Immature natural killer cell (primary cell): ENCODE data around the gene ZDHHC14. TPM values are rescaled to one million over a fixed set of nuclear protein-coding genes. Genes with fewer than 3 reads are reported as not detected.
"Not testable (repeated sequence)": the region's sequence is repeated elsewhere in the genome, so short reads cannot be mapped to it uniquely, and the experiment has no call there.

Source experiments
- DNase-seq, 3 donors: peaks; one replicate each; pipeline ENCODE4 v3.0.0; 2022; ENCODE audit warnings: mixed read lengths in 1 of 3
- H3K27ac Mint-ChIP-seq, 6 donors: one replicate each; pipeline ENCODE4 v1.8.0; 2020; ENCODE audit warnings: mixed read lengths in 6 of 6, mild to moderate bottlenecking in 5 of 6, inconsistent platforms in 4 of 6, moderate library complexity in 3 of 6
- H3K27me3 Mint-ChIP-seq, 3 donors: one replicate each; pipeline ENCODE4 v1.8.0; 2020 to 2021; ENCODE audit warnings: low read depth in 3 of 3, mild to moderate bottlenecking in 3 of 3, mixed read lengths in 3 of 3, moderate library complexity in 3 of 3, inconsistent platforms in 1 of 3
- H3K36me3 Mint-ChIP-seq, 3 donors: one replicate each; pipeline ENCODE4 v1.8.0; 2020; ENCODE audit warnings: mixed read lengths in 3 of 3, inconsistent platforms in 2 of 3, mild to moderate bottlenecking in 2 of 3
- H3K4me1 Mint-ChIP-seq, 2 donors: one replicate each; pipeline ENCODE4 v1.8.0; 2020; ENCODE audit warnings: inconsistent platforms in 2 of 2, mild to moderate bottlenecking in 2 of 2, mixed read lengths in 2 of 2, moderate library complexity in 1 of 2
- H3K4me3 Mint-ChIP-seq, 5 donors: one replicate each; pipeline ENCODE4 v1.8.0; 2020; ENCODE audit warnings: mild to moderate bottlenecking in 5 of 5, mixed read lengths in 5 of 5, inconsistent platforms in 3 of 5, moderate library complexity in 3 of 5
- H3K9me3 Mint-ChIP-seq, 6 donors: one replicate each; pipeline ENCODE4 v1.8.0; 2020; ENCODE audit warnings: mild to moderate bottlenecking in 6 of 6, mixed read lengths in 6 of 6, inconsistent platforms in 4 of 6, moderate library complexity in 3 of 6
- polyA plus RNA-seq, 3 donors: library from polyadenylated mRNA; unstranded; fragments of 300-500 nt; fragmentation: Illumina TruSeq; gene quantifications; one replicate each; pipeline ENCODE4 v1.2.3, GENCODE V29; 2021

The ZDHHC14 gene
- polyA plus RNA-seq, 3 donors from 2014 or later: 3.1 to 4.2 (median 3.4) TPM

- no peaks in the 10 kb centered on the region for H3K36me3 Mint-ChIP-seq
- H3K27ac Mint-ChIP-seq: peak overlapping the region; percentile 45 to 85 (median 72)
- H3K4me3 Mint-ChIP-seq: peak overlapping the region; percentile 10 to 52 (median 23)
- peaks cover 30 to 48% of the 10 kb centered on the region in 2 donors for H3K4me1 Mint-ChIP-seq
- peak; percentile 58 to 63 (median 60) for DNase-seq
- H3K27me3 Mint-ChIP-seq: peaks cover 2 to 3% (median 3%) of the 10 kb centered on the region in 3 donors
- H3K9me3 Mint-ChIP-seq: no peaks in the 10 kb centered on the region
Measured at GRCh38 chr6:157461000-157461915, 80.3 kb downstream of the ZDHHC14 start.

GRCh38 chr6:157462956-157463742 is 82.2 kb downstream of the ZDHHC14 start:
- H3K27ac Mint-ChIP-seq: peak overlapping the region in 2 of 6 donors; percentile 5 to 29
- no peak for DNase-seq
- H3K4me1 Mint-ChIP-seq: peaks cover 25 to 32% of the 10 kb centered on the region in 2 donors
- no peaks in the 10 kb centered on the region for H3K36me3 Mint-ChIP-seq
- H3K4me3 Mint-ChIP-seq: no peak overlapping the region
- no peaks in the 10 kb centered on the region for H3K9me3 Mint-ChIP-seq
- H3K27me3 Mint-ChIP-seq: no peaks in the 10 kb centered on the region

GRCh38 chr6:157463743-157464135 is 82.7 kb downstream of the ZDHHC14 start:
- not testable (repeated sequence) for H3K9me3 Mint-ChIP-seq, DNase-seq, H3K27me3 Mint-ChIP-seq, H3K4me3 Mint-ChIP-seq, H3K36me3 Mint-ChIP-seq
- Mint-ChIP-seq H3K4me1 (peaks cover 23 to 31% of the 10 kb centered on the region in 2 donors), H3K27ac (peak overlapping the region in 1 of 6 donors; percentile 29)

GRCh38 chr6:157464653-157465535 is 83.9 kb downstream of the ZDHHC14 start:
- no peak for DNase-seq
- H3K4me3 Mint-ChIP-seq: peak overlapping the region in 2 of 5 donors; percentile 3 to 14
- H3K27me3 Mint-ChIP-seq: no peaks in the 10 kb centered on the region
- no peaks in the 10 kb centered on the region for H3K36me3 Mint-ChIP-seq
- no peaks in the 10 kb centered on the region for H3K9me3 Mint-ChIP-seq
- H3K4me1 Mint-ChIP-seq: peaks cover 15 to 24% of the 10 kb centered on the region in 2 donors
- H3K27ac Mint-ChIP-seq: peak overlapping the region in 5 of 6 donors; percentile 4 to 77 (median 10)

GRCh38 chr6:157466342-157466648 is 85.3 kb downstream of the ZDHHC14 start:
- Mint-ChIP-seq H3K4me3 (no peak overlapping the region), H3K9me3 (no peaks in the 10 kb centered on the region), H3K27me3 (no peaks in the 10 kb centered on the region), H3K27ac (no peak overlapping the region), H3K4me1 (peaks cover 5 to 13% of the 10 kb centered on the region in 2 donors), H3K36me3 (no peaks in the 10 kb centered on the region)
- no peak for DNase-seq

- DNase-seq, H3K27me3 Mint-ChIP-seq, H3K9me3 Mint-ChIP-seq, H3K4me3 Mint-ChIP-seq, H3K36me3 Mint-ChIP-seq: not testable (repeated sequence)
- peak overlapping the region in 2 of 6 donors; percentile 49 to 61 for H3K27ac Mint-ChIP-seq
- H3K4me1 Mint-ChIP-seq: peaks cover 3 to 12% of the 10 kb centered on the region in 2 donors
Measured at GRCh38 chr6:157467339-157467738, 86.3 kb downstream of the ZDHHC14 start.

- Mint-ChIP-seq H3K4me1 (peaks cover 3 to 12% of the 10 kb centered on the region in 2 donors), H3K36me3 (no peaks in the 10 kb centered on the region), H3K4me3 (no peak overlapping the region), H3K9me3 (no peaks in the 10 kb centered on the region), H3K27ac (no peak overlapping the region), H3K27me3 (peaks cover 0 to 2% (median 0%) of the 10 kb centered on the region in 3 donors)
- DNase-seq: no peak
Measured at GRCh38 chr6:157468054-157468453, 87.1 kb downstream of the ZDHHC14 start.

GRCh38 chr6:157468574-157468973 is 87.6 kb downstream of the ZDHHC14 start:
- Mint-ChIP-seq H3K4me1 (peaks cover 3 to 12% of the 10 kb centered on the region in 2 donors), H3K27ac (peak overlapping the region in 1 of 6 donors; percentile 36), H3K9me3 (no peaks in the 10 kb centered on the region), H3K36me3 (no peaks in the 10 kb centered on the region), H3K4me3 (no peak overlapping the region), H3K27me3 (peaks cover 0 to 2% (median 0%) of the 10 kb centered on the region in 3 donors)
- DNase-seq: no peak

- Mint-ChIP-seq H3K4me3 (no peak overlapping the region), H3K4me1 (peaks cover 6 to 14% of the 10 kb centered on the region in 2 donors), H3K36me3 (no peaks in the 10 kb centered on the region), H3K27ac (peak overlapping the region in 2 of 6 donors; percentile 12 to 36), H3K9me3 (no peaks in the 10 kb centered on the region), H3K27me3 (peaks cover 0 to 2% (median 0%) of the 10 kb centered on the region in 3 donors)
- DNase-seq: no peak
Measured at GRCh38 chr6:157469378-157469777, 88.4 kb downstream of the ZDHHC14 start.

GRCh38 chr6:157471077-157471686 is 90.2 kb downstream of the ZDHHC14 start:
- no peak overlapping the region for H3K27ac Mint-ChIP-seq
- no peak overlapping the region for H3K4me3 Mint-ChIP-seq
- peaks cover 0 to 2% (median 0%) of the 10 kb centered on the region in 3 donors for H3K27me3 Mint-ChIP-seq
- peaks cover 6 to 15% of the 10 kb centered on the region in 2 donors for H3K4me1 Mint-ChIP-seq
- H3K9me3 Mint-ChIP-seq: no peaks in the 10 kb centered on the region
- no peaks in the 10 kb centered on the region for H3K36me3 Mint-ChIP-seq
- no peak for DNase-seq

GRCh38 chr6:157471895-157472686 is 91.1 kb downstream of the ZDHHC14 start:
- no peak for DNase-seq
- Mint-ChIP-seq H3K27me3 (peaks cover 0 to 4% (median 0%) of the 10 kb centered on the region in 3 donors), H3K36me3 (no peaks in the 10 kb centered on the region), H3K4me1 (peaks cover 6 to 15% of the 10 kb centered on the region in 2 donors), H3K4me3 (no peak overlapping the region), H3K9me3 (no peaks in the 10 kb centered on the region), H3K27ac (peak overlapping the region in 1 of 6 donors; percentile 4)

GRCh38 chr6:157476797-157477196 is 95.8 kb downstream of the ZDHHC14 start:
- H3K36me3 Mint-ChIP-seq: no peaks in the 10 kb centered on the region
- no peak overlapping the region for H3K27ac Mint-ChIP-seq
- H3K27me3 Mint-ChIP-seq: peaks cover 0 to 2% (median 0%) of the 10 kb centered on the region in 3 donors
- H3K9me3 Mint-ChIP-seq: no peaks in the 10 kb centered on the region
- H3K4me3 Mint-ChIP-seq: no peak overlapping the region
- no peak for DNase-seq
- H3K4me1 Mint-ChIP-seq: peaks cover 9 to 15% of the 10 kb centered on the region in 2 donors
